HG02981 (cell line): ENCODE measurements around the gene CCN2.

Experiments used
- ATAC-seq: cut with Tn5 transposase; IDR thresholded peaks from one replicate; pipeline ENCODE4 v1.9.1; 2021; ENCODE audit warnings: mild to moderate bottlenecking, moderate library complexity; ENCODE audit not compliant: unreplicated experiment

CCN2 gene

GRCh38 chr6:131967948-131968347, 16.8 kb upstream of the CCN2 start:
- no peak for ATAC-seq

- ATAC-seq = no peak
Observed at GRCh38 chr6:131966443-131966842, 15.3 kb upstream of the CCN2 start.

GRCh38 chr6:131963063-131963462, 11.9 kb upstream of the CCN2 start:
- ATAC-seq = no peak

- no peak for ATAC-seq
Observed at GRCh38 chr6:131960371-131961133, 9.4 kb upstream of the CCN2 start.

- ATAC-seq = no peak
Observed at GRCh38 chr6:131958542-131959470, 7.6 kb upstream of the CCN2 start.

GRCh38 chr6:131958095-131958494, 6.9 kb upstream of the CCN2 start:
- no peak for ATAC-seq

- ATAC-seq = no peak
Observed at GRCh38 chr6:131955876-131956275, 4.7 kb upstream of the CCN2 start.

GRCh38 chr6:131955192-131955591, 4.0 kb upstream of the CCN2 start:
- no peak for ATAC-seq

- no peak for ATAC-seq
Observed at GRCh38 chr6:131954775-131955107, 3.6 kb upstream of the CCN2 start.

- no peak for ATAC-seq
Observed at GRCh38 chr6:131954059-131954774, 3.0 kb upstream of the CCN2 start.

GRCh38 chr6:131952886-131953509, 1.8 kb upstream of the CCN2 start:
- ATAC-seq = no peak

- ATAC-seq = no peak
Observed at GRCh38 chr6:131951576-131952230, 531 bp upstream of the CCN2 start.

- no peak for ATAC-seq
Observed at GRCh38 chr6:131949909-131950766, 1.0 kb downstream of the CCN2 start.

GRCh38 chr6:131949620-131949908, 1.6 kb downstream of the CCN2 start:
- ATAC-seq = no peak

GRCh38 chr6:131948692-131949619, 2.2 kb downstream of the CCN2 start:
- no peak for ATAC-seq

GRCh38 chr6:131947986-131948661, 3.0 kb downstream of the CCN2 start:
- no peak for ATAC-seq

- no peak for ATAC-seq
Observed at GRCh38 chr6:131946992-131947955, 3.9 kb downstream of the CCN2 start.
